GM12878 (cell line): ENCODE measurements around the gene PCBP4. TPM values are rescaled to one million over a fixed set of nuclear protein-coding genes. Genes with fewer than 3 reads are reported as not detected.

Experiments used
- BCL11A ChIP-seq: IDR thresholded peaks from 2 replicates; pipeline ENCODE4 v1.6.1; 2011; ENCODE audit warnings: low read depth, low read length
- CBFB ChIP-seq: IDR thresholded peaks from 2 replicates; pipeline ENCODE4 v1.6.1; 2016; ENCODE audit warnings: antibody characterized with exemption, low read depth
- CBX5 ChIP-seq: sonication (generic); IDR thresholded peaks from 2 replicates; pipeline ENCODE4 v1.6.1; 2016; ENCODE audit warnings: low read depth, moderate library complexity, mild to moderate bottlenecking, inconsistent platforms
- CHD4 ChIP-seq: fragments of 200-600 bp; sonication (generic); IDR thresholded peaks from 2 replicates; pipeline ENCODE4 v1.6.1; 2016; ENCODE audit warnings: mild to moderate bottlenecking
- EED ChIP-seq: sonication (generic); IDR thresholded peaks from 2 replicates; pipeline ENCODE4 v1.6.1; 2016; ENCODE audit warnings: antibody characterized with exemption, low read depth
- GATAD2B ChIP-seq: fragments of 450-650 bp; conservative IDR thresholded peaks from 2 replicates; pipeline ENCODE4 v1.6.1; 2017; ENCODE audit warnings: low read depth, mild to moderate bottlenecking, moderate library complexity
- POLR2AphosphoS2 ChIP-seq: IDR thresholded peaks from 2 replicates; pipeline ENCODE4 v1.6.1; 2011; ENCODE audit warnings: low read depth, mild to moderate bottlenecking, low read length, improper control_type of control experiment, moderate library complexity
- PRDM15 ChIP-seq: fragments of 450-650 bp; formaldehyde crosslinking; IDR thresholded peaks from 2 replicates; pipeline ENCODE4 v1.4.0; 2020; ENCODE audit warnings: mild to moderate bottlenecking, moderate library complexity
- RB1 ChIP-seq: fragments of 450-650 bp; formaldehyde crosslinking; IDR thresholded peaks from 2 replicates; pipeline ENCODE4 v1.6.1; 2017; ENCODE audit warnings: mild to moderate bottlenecking, borderline replicate concordance
- SMAD1 ChIP-seq: fragments of 450-650 bp; IDR thresholded peaks from 2 replicates; pipeline ENCODE4 v1.6.1; 2018; ENCODE audit warnings: mild to moderate bottlenecking, low read depth; ENCODE audit not compliant: partially characterized antibody
- YBX1 ChIP-seq: fragments of 450-650 bp; IDR thresholded peaks from 2 replicates; pipeline ENCODE4 v1.6.1; 2016; ENCODE audit warnings: antibody characterized with exemption
- ZBTB33 ChIP-seq: fragments of 450-650 bp; IDR thresholded peaks from 2 replicates; pipeline ENCODE4 v1.6.1; 2017; ENCODE audit warnings: mild to moderate bottlenecking
- polyA plus RNA-seq, 11 experiments: library from polyadenylated mRNA; depleted of rRNA in 4 of 11; unstranded in 6 of 11; stranded (reverse) in 5 of 11; fragments of >200 nt; fragmentation: Nextera tagmentation in 4 of 11; fragmentation: Illumina TruSeq in 1 of 11; extraction: Ambion mirVana in 4 of 11; extraction: Trizol in 1 of 11; gene quantifications; 1 replicate in 1 of 11; 2 replicates in 10 of 11; pipeline versions ENCODE4 v1.2.1 to v1.2.3, GENCODE V29; 2011 to 2016; ENCODE audit warnings: inconsistent platforms in 2 of 11, missing spikeins in 2 of 11, low read depth in 1 of 11
- total RNA-seq, 4 experiments: library from RNA; depleted of rRNA in 3 of 4; stranded (reverse); fragments of >200 nt in 3 of 4; fragmentation: Illumina TruSeq in 1 of 4; extraction: Trizol in 1 of 4; gene quantifications; 2 replicates each; pipeline versions ENCODE4 v1.2.1 to v1.2.3, GENCODE V29; 2013 to 2021

Gene PCBP4
- total and polyA plus RNA-seq, 10 of the 15 experiments (the other 5 are each of a cell fraction or from before 2014, with no cell fraction given), result 0.05 to 14.5 (median 4.2) TPM

- no peak for TF ChIP-seq ZBTB33
- no peak for TF ChIP-seq RB1
- TF ChIP-seq PRDM15 (CRISPR knock-in tag), result no peak
- no peak for TF ChIP-seq SMAD1
- TF ChIP-seq POLR2AphosphoS2, result no peak
- TF ChIP-seq EED, result no peak
- no peak for TF ChIP-seq BCL11A
- TF ChIP-seq CHD4, result no peak
- no peak for TF ChIP-seq CBFB
- TF ChIP-seq GATAD2B, result no peak
- TF ChIP-seq CBX5, result no peak
- no peak for TF ChIP-seq YBX1
Observed at GRCh38 chr3:51966016-51966415, 1.2 kb downstream of the PCBP4 start (continued).
